Measurements from ENCODE around the gene MRPL20. TPM values are rescaled to one million over a fixed set of nuclear protein-coding genes. Genes with fewer than 3 reads are reported as not detected.

The MRPL20 gene
- total and polyA plus RNA-seq, 12 donors = 98.9 to 276 (median 158) TPM

- intact Hi-C loops (cut with DNase I) = no loop called here
- Histone ChIP-seq H3K36me3 (replicated peaks in 1 of 2) (no peaks in the 10 kb centered on the region), H3K9me3 (replicated peaks in 1 of 3) (no peaks in the 10 kb centered on the region), H3K4me1 (replicated peaks in 1 of 2) (peaks cover 30 to 42% of the 10 kb centered on the region in 2 donors), H3K27me3 (no peaks in the 10 kb centered on the region), H3K27ac (peak overlapping the region in 3 of 5 donors; percentile 16 to 80 (median 77)), H3K4me3 (no peak overlapping the region)
- 60 to 83% (median 65%) methylated on average over 11 to 34 of the region's 34 CpGs for WGBS, 4 donors
- TF ChIP-seq POLR2A (IDR thresholded peaks at IDR 0.05) = no peak
- no peak for TF ChIP-seq CTCF (IDR thresholded peaks at IDR 0.05)
- DNase-seq = peak in 5 of 7 donors; percentile 39 to 68 (median 44)
Measured at GRCh38 chr1:1432951-1433803, 26.1 kb upstream of the MRPL20 start.

- Histone ChIP-seq H3K9me3 (replicated peaks in 1 of 3) (no peaks in the 10 kb centered on the region), H3K27ac (peak overlapping the region in 4 of 5 donors; percentile 26 to 80 (median 57)), H3K4me1 (replicated peaks in 1 of 2) (peaks cover 30 to 42% of the 10 kb centered on the region in 2 donors), H3K27me3 (no peaks in the 10 kb centered on the region), H3K4me3 (no peak overlapping the region), H3K36me3 (replicated peaks in 1 of 2) (no peaks in the 10 kb centered on the region)
- DNase-seq = peak in 1 of 7 donors; percentile 19
- intact Hi-C loops (cut with DNase I) = no loop called here
- TF ChIP-seq CTCF (IDR thresholded peaks at IDR 0.05) (no peak), POLR2A (IDR thresholded peaks at IDR 0.05) (no peak)
- whole genome bisulfite sequencing, 4 donors = 70 to 79% (median 76%) methylated on average over 10 to 28 of the region's 28 CpGs
Measured at GRCh38 chr1:1432274-1432950, 25.3 kb upstream of the MRPL20 start.

- H3K9me3 ChIP-seq (replicated peaks in 1 of 3) = no peaks in the 10 kb centered on the region
- no peaks in the 10 kb centered on the region for H3K27me3 ChIP-seq
- intact Hi-C loops (cut with DNase I) = no loop called here
- H3K4me3 ChIP-seq = no peak overlapping the region
- H3K36me3 ChIP-seq (replicated peaks in 1 of 2) = no peaks in the 10 kb centered on the region
- TF ChIP-seq CTCF (IDR thresholded peaks at IDR 0.05) (no peak), POLR2A (IDR thresholded peaks at IDR 0.05) (no peak)
- WGBS, 4 donors = 52 to 64% (median 59%) methylated on average over 4 to 5 of the region's 5 CpGs; no CpG with 5 or more reads in 1 of the 4 donors
- peaks cover 30 to 42% of the 10 kb centered on the region in 2 donors for H3K4me1 ChIP-seq (replicated peaks in 1 of 2)
- peak overlapping the region in 4 of 5 donors; percentile 26 to 80 (median 57) for H3K27ac ChIP-seq
- peak in 1 of 7 donors; percentile 33 for DNase-seq
Measured at GRCh38 chr1:1431845-1432273, 24.8 kb upstream of the MRPL20 start.
